Effector memory CD4-positive, alpha-beta T cell (primary cell): Measurements from ENCODE around the gene ZBTB46.

Experiments
- DNase-seq, 3 donors: peaks; one replicate each; pipeline ENCODE4 v3.0.0-alpha.2; 2020
- H3K27ac ChIP-seq: 2 replicates; pipeline ENCODE4 v1.7.0; 2013; ENCODE audit warnings: mild to moderate bottlenecking, low read length, moderate library complexity; ENCODE audit not compliant: insufficient read depth, poor library complexity, severe bottlenecking
- H3K27me3 ChIP-seq: replicated peaks from 2 replicates; pipeline ENCODE4 v1.7.0; 2013; ENCODE audit warnings: mild to moderate bottlenecking, low read length; ENCODE audit not compliant: insufficient read depth, control insufficient read depth, poor library complexity, severe bottlenecking
- H3K36me3 ChIP-seq: 2 replicates; pipeline ENCODE4 v1.7.0; 2013; ENCODE audit warnings: mild to moderate bottlenecking, low read length, moderate library complexity; ENCODE audit not compliant: control insufficient read depth, insufficient read depth
- H3K4me1 ChIP-seq: 2 replicates; pipeline ENCODE4 v1.7.0; 2013; ENCODE audit warnings: low read length, mild to moderate bottlenecking; ENCODE audit not compliant: control insufficient read depth, insufficient read depth, poor library complexity, severe bottlenecking
- H3K4me3 ChIP-seq: 2 replicates; pipeline ENCODE4 v1.7.0; 2013; ENCODE audit warnings: low read length, low read depth, mild to moderate bottlenecking; ENCODE audit not compliant: insufficient read depth, poor library complexity, severe bottlenecking
- H3K9me3 ChIP-seq: 2 replicates; pipeline ENCODE4 v1.7.0; 2013; ENCODE audit warnings: mild to moderate bottlenecking, low read length, moderate library complexity; ENCODE audit not compliant: control insufficient read depth

ZBTB46 gene

DNA sequence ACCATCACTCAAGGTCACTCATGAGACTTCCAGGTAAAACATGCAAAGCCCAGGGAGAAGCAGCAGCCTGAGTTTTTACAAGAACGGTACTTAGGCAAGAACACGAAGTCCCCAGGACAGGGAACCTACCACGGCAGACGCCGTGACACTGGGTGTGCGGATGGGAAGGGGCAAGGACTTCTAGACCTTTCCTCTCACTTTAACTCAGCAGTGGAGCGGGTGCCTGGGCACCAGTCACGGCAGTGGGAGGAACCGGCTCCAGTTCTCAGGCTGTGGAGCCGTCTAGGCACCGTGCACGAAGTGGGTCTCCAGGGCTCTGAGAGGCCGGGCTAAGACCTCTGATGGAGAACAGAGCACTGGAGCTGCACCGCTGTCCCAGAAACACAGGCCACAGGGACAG is 2.5 kb downstream of the ZBTB46 start:
- Histone ChIP-seq H3K27ac (no peak overlapping the region), H3K27me3 (peaks cover 36% of the 10 kb centered on the region), H3K36me3 (no peaks in the 10 kb centered on the region), H3K4me1 (peaks cover 15% of the 10 kb centered on the region), H3K9me3 (no peaks in the 10 kb centered on the region), H3K4me3 (no peak overlapping the region)
- no peak for DNase-seq

GRCh38 chr20:63828124-63828523 is 2.9 kb downstream of the ZBTB46 start:
- Histone ChIP-seq H3K9me3 (no peaks in the 10 kb centered on the region), H3K27ac (no peak overlapping the region), H3K4me3 (no peak overlapping the region), H3K4me1 (peaks cover 15% of the 10 kb centered on the region), H3K36me3 (no peaks in the 10 kb centered on the region), H3K27me3 (peaks cover 36% of the 10 kb centered on the region)
- no peak for DNase-seq

DNA sequence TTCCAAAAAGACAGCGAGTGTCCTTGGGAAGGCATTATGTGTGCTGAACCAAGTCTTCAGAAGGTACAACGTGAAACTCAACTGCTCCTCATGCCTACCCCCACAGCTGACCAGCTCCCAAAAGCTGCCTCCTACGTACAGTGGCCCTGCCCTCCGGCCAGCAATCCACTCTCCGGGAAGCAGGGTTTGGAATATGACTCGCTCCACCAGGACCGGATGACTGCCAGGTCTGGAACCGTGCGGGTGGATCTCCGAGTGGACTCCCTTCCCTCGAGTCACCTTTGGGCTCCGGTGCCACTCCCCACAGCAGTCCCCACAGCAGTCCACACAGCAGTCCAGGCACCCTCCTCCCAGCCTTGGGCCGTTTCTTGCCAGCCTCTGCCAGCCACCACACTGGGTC is 4.3 kb downstream of the ZBTB46 start:
- Histone ChIP-seq H3K9me3 (no peaks in the 10 kb centered on the region), H3K36me3 (no peaks in the 10 kb centered on the region), H3K27me3 (peaks cover 36% of the 10 kb centered on the region), H3K4me1 (peaks cover 10% of the 10 kb centered on the region), H3K4me3 (no peak overlapping the region), H3K27ac (no peak overlapping the region)
- DNase-seq: no peak

DNA sequence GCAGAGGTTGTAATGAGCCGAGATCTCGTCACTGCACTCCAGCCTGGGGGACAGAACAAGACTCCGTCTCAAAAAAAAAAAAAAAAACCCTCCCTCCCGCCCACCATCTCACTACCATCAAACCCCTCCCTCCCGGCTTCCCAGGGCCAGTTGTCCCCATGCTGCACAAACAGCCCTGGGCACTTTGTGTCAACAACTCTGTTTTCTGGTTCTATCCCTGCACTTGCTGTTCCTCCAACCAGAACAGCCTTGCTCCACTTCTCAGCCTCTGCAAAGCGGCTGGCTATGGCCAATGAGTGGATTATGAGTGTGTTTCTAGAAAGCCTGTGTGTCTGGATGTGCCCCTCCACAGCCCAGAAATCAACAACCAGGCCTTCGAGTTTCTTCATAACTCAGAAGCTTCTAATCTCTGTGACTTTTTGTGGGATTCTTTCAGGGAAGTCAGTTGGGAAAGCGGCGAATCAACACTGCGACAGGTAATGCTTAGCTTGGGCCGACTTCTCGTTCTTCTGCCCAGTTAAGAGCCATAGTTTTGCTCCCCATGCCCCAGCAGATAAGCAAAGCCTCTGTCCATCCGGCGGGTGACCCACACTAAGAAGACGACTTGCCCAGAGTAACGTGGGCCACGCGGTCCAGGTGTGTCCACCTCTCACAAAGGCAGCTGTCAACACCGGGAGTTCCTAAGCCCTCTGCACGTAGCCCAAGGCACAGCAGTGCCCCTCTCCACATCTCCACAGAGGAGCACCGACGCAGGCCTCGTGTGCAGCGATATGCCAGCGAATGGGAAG is 5.5 kb downstream of the ZBTB46 start:
- H3K9me3 ChIP-seq: no peaks in the 10 kb centered on the region
- no peaks in the 10 kb centered on the region for H3K36me3 ChIP-seq
- no peak overlapping the region for H3K27ac ChIP-seq
- peaks cover 10% of the 10 kb centered on the region for H3K4me1 ChIP-seq
- peaks cover 36% of the 10 kb centered on the region for H3K27me3 ChIP-seq
- H3K4me3 ChIP-seq: no peak overlapping the region
- no peak for DNase-seq

DNA sequence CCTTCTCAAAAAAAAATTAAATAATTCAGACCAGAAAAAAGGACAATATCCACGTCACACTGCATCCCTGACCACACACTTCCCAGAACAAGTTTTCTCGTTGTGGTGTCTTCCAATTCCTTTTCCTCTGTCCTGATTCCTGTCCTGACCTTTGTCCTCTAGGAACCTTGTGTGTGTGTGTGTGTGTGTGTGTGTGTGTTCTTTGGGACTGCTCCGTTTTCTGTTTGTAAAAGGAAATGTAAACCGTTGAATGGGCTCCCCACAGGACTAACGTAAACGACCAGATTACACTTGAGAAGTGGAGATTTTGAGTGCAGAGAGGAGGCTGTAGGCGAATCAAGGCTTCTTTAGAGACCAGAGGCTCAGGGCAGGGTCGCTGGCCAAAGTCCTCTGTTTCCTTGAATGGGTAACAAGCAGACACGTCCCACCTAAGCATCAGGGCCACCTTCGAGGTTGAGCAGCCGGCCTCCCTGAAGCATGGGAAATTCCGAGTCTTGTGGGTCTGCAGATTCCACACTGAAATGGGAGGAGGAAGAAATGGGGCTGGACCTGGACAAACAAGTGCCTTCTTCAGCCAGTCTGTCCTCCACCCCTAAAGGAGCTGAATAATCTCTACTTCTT is 7.3 kb downstream of the ZBTB46 start:
- no peak overlapping the region for H3K4me3 ChIP-seq

DNA sequence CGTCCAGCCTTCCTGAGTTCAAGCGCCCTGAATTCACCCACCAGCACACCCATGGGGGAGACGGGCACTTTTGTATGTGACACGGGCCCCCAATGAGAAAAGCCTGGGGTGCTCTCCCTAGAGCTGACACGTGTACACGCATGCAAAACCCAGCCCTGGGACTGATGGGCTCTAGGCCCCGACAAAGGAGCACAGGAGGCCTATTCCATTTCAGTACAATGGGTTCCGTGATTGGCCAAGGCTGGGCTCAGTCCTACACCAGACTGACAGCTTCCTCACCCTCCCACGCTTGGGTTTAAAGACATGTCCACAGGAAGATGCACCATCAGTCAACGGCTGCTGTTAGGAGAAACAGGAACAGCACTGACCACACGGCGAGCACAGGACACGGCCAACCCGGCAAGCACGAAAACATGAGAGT is 8.8 kb downstream of the ZBTB46 start:
- Histone ChIP-seq H3K27ac (no peak overlapping the region), H3K4me3 (no peak overlapping the region), H3K27me3 (peaks cover 12% of the 10 kb centered on the region), H3K36me3 (no peaks in the 10 kb centered on the region), H3K4me1 (no peaks in the 10 kb centered on the region), H3K9me3 (no peaks in the 10 kb centered on the region)
- no peak for DNase-seq

More for the DNA sequence above, 7.3 kb downstream of the ZBTB46 start:
- H3K9me3 ChIP-seq: no peaks in the 10 kb centered on the region
- no peak overlapping the region for H3K27ac ChIP-seq
- H3K4me1 ChIP-seq: peaks cover under 1% of the 10 kb centered on the region
- H3K27me3 ChIP-seq: peaks cover 23% of the 10 kb centered on the region
- no peaks in the 10 kb centered on the region for H3K36me3 ChIP-seq
- no peak for DNase-seq

DNA sequence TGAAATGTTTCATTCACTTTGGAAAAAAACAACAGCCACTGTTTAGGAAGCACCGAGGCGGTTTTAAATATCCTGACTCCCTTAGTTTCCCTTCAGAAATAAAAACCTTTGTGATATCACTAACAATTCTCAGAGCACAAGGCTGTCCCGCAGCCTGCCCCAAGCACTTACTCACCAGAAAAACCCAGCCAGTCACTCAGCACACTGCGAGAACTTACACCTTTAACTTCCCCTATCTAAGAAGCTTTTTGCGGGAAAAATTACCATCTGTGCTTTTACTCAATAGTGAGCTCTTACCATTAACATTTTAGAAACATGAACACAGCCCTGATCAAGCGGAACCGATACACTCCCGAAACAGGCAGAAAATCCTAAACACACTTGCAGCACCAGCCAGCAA is 9.3 kb downstream of the ZBTB46 start:
- H3K27ac ChIP-seq: no peak overlapping the region
- no peaks in the 10 kb centered on the region for H3K4me1 ChIP-seq
- H3K27me3 ChIP-seq: peaks cover 9% of the 10 kb centered on the region
- no peak for DNase-seq
- no peaks in the 10 kb centered on the region for H3K9me3 ChIP-seq
- H3K36me3 ChIP-seq: no peaks in the 10 kb centered on the region
- H3K4me3 ChIP-seq: no peak overlapping the region

DNA sequence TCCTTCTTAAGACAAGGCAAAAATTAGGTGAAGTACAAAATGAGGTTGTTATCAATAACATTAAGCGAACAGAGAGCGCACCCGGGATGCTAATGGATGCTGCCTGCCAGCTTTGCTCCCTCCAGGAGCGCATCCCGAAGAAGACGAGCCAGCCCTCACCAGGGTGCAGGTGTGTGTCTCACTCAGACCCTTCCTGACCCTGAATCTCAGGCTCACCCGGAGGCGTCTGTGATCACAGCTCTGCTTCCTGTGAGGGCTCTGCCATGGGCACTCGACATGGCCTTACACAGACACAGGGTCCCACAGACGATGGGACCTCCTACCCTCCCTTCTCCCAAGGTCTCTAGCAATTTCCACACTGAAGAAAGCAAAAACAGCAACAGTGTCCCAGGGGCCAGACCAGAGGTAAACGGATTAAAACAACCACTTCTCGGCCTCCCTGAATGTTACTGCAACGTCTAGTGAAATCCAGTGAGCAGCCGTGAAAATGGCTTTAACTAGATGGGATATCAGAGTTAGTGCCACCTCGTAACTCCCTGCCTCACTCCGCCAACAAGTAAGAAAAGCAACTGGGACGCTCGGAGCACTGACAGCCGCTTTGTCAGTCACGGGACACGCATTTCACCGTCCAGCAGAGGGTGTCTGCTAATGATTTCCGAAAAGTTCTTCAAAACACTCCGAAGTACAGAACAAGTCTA is 11.7 kb downstream of the ZBTB46 start:
- no peak for DNase-seq
- H3K27ac ChIP-seq: no peak overlapping the region
- no peak overlapping the region for H3K4me3 ChIP-seq
- no peaks in the 10 kb centered on the region for H3K9me3 ChIP-seq
- H3K36me3 ChIP-seq: no peaks in the 10 kb centered on the region
- no peaks in the 10 kb centered on the region for H3K27me3 ChIP-seq
- H3K4me1 ChIP-seq: no peaks in the 10 kb centered on the region

DNA sequence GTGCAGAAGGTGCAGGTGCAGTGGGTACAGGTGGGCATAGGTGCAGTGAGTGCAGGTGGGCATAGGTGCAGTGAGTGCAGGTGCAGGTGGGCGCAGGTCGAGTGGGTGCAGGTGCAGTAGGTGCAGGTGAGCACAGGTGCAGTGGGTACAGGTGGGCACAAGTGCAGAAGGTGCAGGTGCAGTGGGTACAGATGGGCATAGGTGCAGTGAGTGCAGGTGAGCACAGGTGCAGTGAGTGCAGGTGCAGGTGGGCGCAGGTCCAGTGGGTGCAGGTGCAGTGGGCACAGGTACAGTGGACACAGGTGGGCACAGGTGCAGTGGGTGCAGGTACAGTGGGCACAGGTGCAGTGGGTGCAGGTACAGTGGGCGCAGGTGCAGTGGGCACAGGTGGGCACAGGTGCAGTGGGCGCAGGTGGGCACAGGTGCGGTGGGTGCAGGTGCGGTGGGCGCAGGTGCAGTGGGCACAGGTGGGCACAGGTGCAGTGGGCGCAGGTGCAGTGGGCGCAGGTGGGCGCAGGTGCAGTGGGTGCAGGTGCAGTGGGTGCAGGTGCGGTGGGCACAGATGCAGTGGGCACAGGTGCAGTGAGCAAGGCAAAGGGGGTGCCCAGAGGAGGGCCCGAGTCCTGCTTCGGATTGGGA is 15.3 kb downstream of the ZBTB46 start:
- Histone ChIP-seq H3K36me3 (no peaks in the 10 kb centered on the region), H3K4me3 (no peak overlapping the region), H3K9me3 (no peaks in the 10 kb centered on the region), H3K27ac (no peak overlapping the region), H3K4me1 (no peaks in the 10 kb centered on the region), H3K27me3 (no peaks in the 10 kb centered on the region)
- no peak for DNase-seq
